Activated CD4-positive, alpha-beta T cell treated with anti-CD3 and anti-CD28 coated beads, Interleukin-2, amount 10 ng/mL, durations not matched to agents 24 days and 14 days (primary cell): ENCODE data around the gene AHDC1. TPM values are rescaled to one million over a fixed set of nuclear protein-coding genes. Genes with fewer than 3 reads are reported as not detected.
"Not testable (repeated sequence)": the region's sequence is repeated elsewhere in the genome, so short reads cannot be mapped to it uniquely, and the experiment has no call there.

Source experiments
- DNase-seq: peaks from one replicate; pipeline ENCODE4 v3.0.0; 2022
- H3K27ac Mint-ChIP-seq: one replicate; pipeline ENCODE4 v1.8.0; 2022; ENCODE audit warnings: mild to moderate bottlenecking, mixed read lengths
- H3K27me3 Mint-ChIP-seq: one replicate; pipeline ENCODE4 v1.8.0; 2022; ENCODE audit warnings: mixed read lengths
- H3K36me3 Mint-ChIP-seq: one replicate; pipeline ENCODE4 v1.8.0; 2022; ENCODE audit warnings: low read depth, mild to moderate bottlenecking, mixed read lengths
- H3K4me1 Mint-ChIP-seq: one replicate; pipeline ENCODE4 v1.8.0; 2021; ENCODE audit warnings: mixed read lengths
- H3K4me3 Mint-ChIP-seq: one replicate; pipeline ENCODE4 v1.8.0; 2022; ENCODE audit warnings: mild to moderate bottlenecking, moderate library complexity, mixed read lengths
- H3K9me3 Mint-ChIP-seq: one replicate; pipeline ENCODE4 v1.8.0; 2021; ENCODE audit warnings: mixed read lengths
- intact Hi-C: fragments of 100-400 bp; cut with micrococcal nuclease; formaldehyde crosslinking; loops from one replicate; pipeline ENCODE4 v1.15.1; 2023
- total RNA-seq: library from RNA; stranded (reverse); gene quantifications from 2 replicates; pipeline ENCODE4 v1.2.3, GENCODE V29; 2022

Gene AHDC1
- total RNA-seq, 1 donor from 2014 or later, result 33.9 TPM

- H3K9me3 Mint-ChIP-seq, H3K27me3 Mint-ChIP-seq, H3K4me3 Mint-ChIP-seq, H3K27ac Mint-ChIP-seq, DNase-seq, H3K4me1 Mint-ChIP-seq, intact Hi-C loops: not testable (repeated sequence)
- peaks cover 20% of the 10 kb centered on the region for H3K36me3 Mint-ChIP-seq
Observed at GRCh38 chr1:27538305-27538676, 65.7 kb downstream of the AHDC1 start.

- H3K27me3 Mint-ChIP-seq, result no peaks in the 10 kb centered on the region
- no peak overlapping the region for H3K4me3 Mint-ChIP-seq
- peaks cover 24% of the 10 kb centered on the region for H3K36me3 Mint-ChIP-seq
- no peaks in the 10 kb centered on the region for H3K9me3 Mint-ChIP-seq
- peaks cover 16% of the 10 kb centered on the region for H3K4me1 Mint-ChIP-seq
- DNase-seq, result no peak
- intact Hi-C loops, result no loop called here
- no peak overlapping the region for H3K27ac Mint-ChIP-seq
Observed at GRCh38 chr1:27536767-27537166, 67.2 kb downstream of the AHDC1 start.

- H3K27me3 Mint-ChIP-seq, result no peaks in the 10 kb centered on the region
- H3K9me3 Mint-ChIP-seq, result no peaks in the 10 kb centered on the region
- intact Hi-C loops, result no loop called here
- DNase-seq, result no peak
- H3K4me1 Mint-ChIP-seq, result peaks cover 17% of the 10 kb centered on the region
- no peak overlapping the region for H3K27ac Mint-ChIP-seq
- peaks cover 24% of the 10 kb centered on the region for H3K36me3 Mint-ChIP-seq
- no peak overlapping the region for H3K4me3 Mint-ChIP-seq
Observed at GRCh38 chr1:27536010-27536757, 67.8 kb downstream of the AHDC1 start.

GRCh38 chr1:27535386-27535785 lies 68.6 kb downstream of the AHDC1 start:
- H3K9me3 Mint-ChIP-seq, result no peaks in the 10 kb centered on the region
- intact Hi-C loops, result no loop called here
- peaks cover 22% of the 10 kb centered on the region for H3K36me3 Mint-ChIP-seq
- H3K27ac Mint-ChIP-seq, result no peak overlapping the region
- no peaks in the 10 kb centered on the region for H3K27me3 Mint-ChIP-seq
- peaks cover 17% of the 10 kb centered on the region for H3K4me1 Mint-ChIP-seq
- no peak overlapping the region for H3K4me3 Mint-ChIP-seq
- DNase-seq, result no peak

GRCh38 chr1:27531959-27532685 lies 71.8 kb downstream of the AHDC1 start:
- Mint-ChIP-seq H3K27ac (peak overlapping the region; percentile 76), H3K4me3 (no peak overlapping the region), H3K36me3 (peaks cover 19% of the 10 kb centered on the region), H3K27me3 (no peaks in the 10 kb centered on the region), H3K9me3 (no peaks in the 10 kb centered on the region), H3K4me1 (peaks cover 29% of the 10 kb centered on the region)
- no peak for DNase-seq
- intact Hi-C loops, result no loop called here

- Mint-ChIP-seq H3K4me3 (no peak overlapping the region), H3K27me3 (no peaks in the 10 kb centered on the region), H3K36me3 (peaks cover 22% of the 10 kb centered on the region), H3K27ac (peak overlapping the region; percentile 45), H3K4me1 (peaks cover 40% of the 10 kb centered on the region), H3K9me3 (no peaks in the 10 kb centered on the region)
- intact Hi-C loops, result no loop called here
- DNase-seq, result no peak
Observed at GRCh38 chr1:27530192-27530591, 73.8 kb downstream of the AHDC1 start.

GRCh38 chr1:27529704-27530018 lies 74.3 kb downstream of the AHDC1 start:
- H3K4me1 Mint-ChIP-seq, result peaks cover 43% of the 10 kb centered on the region
- H3K27me3 Mint-ChIP-seq, result no peaks in the 10 kb centered on the region
- peak overlapping the region; percentile 52 for H3K4me3 Mint-ChIP-seq
- DNase-seq, result no peak
- intact Hi-C loops, result no loop called here
- peaks cover 20% of the 10 kb centered on the region for H3K36me3 Mint-ChIP-seq
- H3K9me3 Mint-ChIP-seq, result no peaks in the 10 kb centered on the region
- H3K27ac Mint-ChIP-seq, result peak overlapping the region; percentile 43

- Mint-ChIP-seq H3K4me1 (peaks cover 48% of the 10 kb centered on the region), H3K9me3 (no peaks in the 10 kb centered on the region), H3K4me3 (peak overlapping the region; percentile 71), H3K36me3 (peaks cover 19% of the 10 kb centered on the region), H3K27ac (peak overlapping the region; percentile 43), H3K27me3 (no peaks in the 10 kb centered on the region)
- no peak for DNase-seq
- intact Hi-C loops, result no loop called here
Observed at GRCh38 chr1:27528818-27529703, 74.9 kb downstream of the AHDC1 start.

- H3K4me3 Mint-ChIP-seq, result peak overlapping the region; percentile 71
- no peaks in the 10 kb centered on the region for H3K9me3 Mint-ChIP-seq
- intact Hi-C loops, result no loop called here
- H3K27ac Mint-ChIP-seq, result peak overlapping the region; percentile 42
- H3K36me3 Mint-ChIP-seq, result peaks cover 11% of the 10 kb centered on the region
- peaks cover 55% of the 10 kb centered on the region for H3K4me1 Mint-ChIP-seq
- no peaks in the 10 kb centered on the region for H3K27me3 Mint-ChIP-seq
- DNase-seq, result peak; percentile 79
Observed at GRCh38 chr1:27527890-27528817, 75.8 kb downstream of the AHDC1 start.

- Mint-ChIP-seq H3K27ac (no peak overlapping the region), H3K4me3 (peak overlapping the region; percentile 82), H3K9me3 (no peaks in the 10 kb centered on the region), H3K27me3 (no peaks in the 10 kb centered on the region), H3K36me3 (peaks cover 10% of the 10 kb centered on the region), H3K4me1 (peaks cover 55% of the 10 kb centered on the region)
- intact Hi-C loops, result no loop called here
- DNase-seq, result peak; percentile 80
Observed at GRCh38 chr1:27527223-27527889, 76.6 kb downstream of the AHDC1 start.

GRCh38 chr1:27526569-27527222 lies 77.2 kb downstream of the AHDC1 start:
- Mint-ChIP-seq H3K27ac (peak overlapping the region; percentile 87), H3K27me3 (no peaks in the 10 kb centered on the region), H3K36me3 (peaks cover 5% of the 10 kb centered on the region), H3K9me3 (no peaks in the 10 kb centered on the region), H3K4me1 (peaks cover 55% of the 10 kb centered on the region), H3K4me3 (peak overlapping the region; percentile 82)
- peak; percentile 70 for DNase-seq
- intact Hi-C loops, result no loop called here
